ENCODE measurements around the gene OPN3.

The OPN3 gene

GRCh38 chr1:241640867-241641622, 876 bp upstream of the OPN3 start:
- Histone ChIP-seq H3K27me3 (ENCODE audit: low read depth) (no peaks in the 10 kb centered on the region), H3K4me1 (peaks cover 9% of the 10 kb centered on the region), H3K36me3 (replicated peaks) (peaks cover 4% of the 10 kb centered on the region; the same call in 1 of the 2 replicates), H3K4me3 (no peak overlapping the region; the same call in 1 of the 2 replicates), H3K9me3 (0 out of 2 replicates have a peak, but pooled peaks cover 2% of the 10 kb centered on the region)
- in situ Hi-C loops (cut with MboI; ENCODE audit: low sequenced_read_pairs) = no loop called here
- DNase-seq (ENCODE audit: low spot score in 2 of 2) = no peak

GRCh38 chr1:241639623-241640148, 483 bp downstream of the OPN3 start:
- peak; percentile 49 to 67 for DNase-seq (ENCODE audit: low spot score in 2 of 2)
- Histone ChIP-seq H3K9me3 (0 out of 2 replicates have a peak, but pooled peaks cover 2% of the 10 kb centered on the region), H3K4me3 (peak overlapping the region; percentile 64), H3K4me1 (peaks cover 9% of the 10 kb centered on the region), H3K27me3 (ENCODE audit: low read depth) (no peaks in the 10 kb centered on the region), H3K36me3 (replicated peaks) (peaks cover 15% of the 10 kb centered on the region)
- in situ Hi-C loops (cut with MboI; ENCODE audit: low sequenced_read_pairs) = no loop called here

- no peaks in the 10 kb centered on the region for H3K27me3 ChIP-seq (ENCODE audit: low read depth)
- no peak for DNase-seq (ENCODE audit: low spot score in 2 of 2)
- in situ Hi-C loops (cut with MboI; ENCODE audit: low sequenced_read_pairs) = no loop called here
- 0 out of 2 replicates have a peak, but pooled peaks cover 2% of the 10 kb centered on the region for H3K9me3 ChIP-seq
- H3K36me3 ChIP-seq (replicated peaks) = peaks cover 19% of the 10 kb centered on the region
- H3K4me1 ChIP-seq = peaks cover 9% of the 10 kb centered on the region
- peak overlapping the region; percentile 64 for H3K4me3 ChIP-seq
Observed at GRCh38 chr1:241638909-241639622, 1.1 kb downstream of the OPN3 start.

GRCh38 chr1:241638099-241638682, 2.0 kb downstream of the OPN3 start:
- Histone ChIP-seq H3K27me3 (ENCODE audit: low read depth) (no peaks in the 10 kb centered on the region), H3K4me3 (peak overlapping the region; percentile 64), H3K9me3 (0 out of 2 replicates have a peak, but pooled peaks cover 2% of the 10 kb centered on the region), H3K36me3 (replicated peaks) (peaks cover 19% of the 10 kb centered on the region), H3K4me1 (peaks cover 9% of the 10 kb centered on the region)
- in situ Hi-C loops (cut with MboI; ENCODE audit: low sequenced_read_pairs) = no loop called here
- DNase-seq (ENCODE audit: low spot score in 2 of 2) = peak; percentile 16 to 22

- Histone ChIP-seq H3K36me3 (replicated peaks) (peaks cover 19% of the 10 kb centered on the region), H3K9me3 (0 out of 2 replicates have a peak, but pooled peaks cover 2% of the 10 kb centered on the region), H3K4me1 (peaks cover 9% of the 10 kb centered on the region), H3K27me3 (ENCODE audit: low read depth) (no peaks in the 10 kb centered on the region), H3K4me3 (peak overlapping the region; percentile 64)
- DNase-seq (ENCODE audit: low spot score in 2 of 2) = peak in 1 of 2 experiments; percentile 9
- in situ Hi-C loops (cut with MboI; ENCODE audit: low sequenced_read_pairs) = no loop called here
Observed at GRCh38 chr1:241637604-241638003, 2.6 kb downstream of the OPN3 start.

GRCh38 chr1:241637046-241637590, 3.1 kb downstream of the OPN3 start:
- peaks cover 19% of the 10 kb centered on the region for H3K36me3 ChIP-seq (replicated peaks)
- H3K4me1 ChIP-seq = peaks cover 9% of the 10 kb centered on the region
- 0 out of 2 replicates have a peak, but pooled peaks cover 2% of the 10 kb centered on the region for H3K9me3 ChIP-seq
- no peak overlapping the region for H3K4me3 ChIP-seq
- in situ Hi-C loops (cut with MboI; ENCODE audit: low sequenced_read_pairs) = no loop called here
- no peaks in the 10 kb centered on the region for H3K27me3 ChIP-seq (ENCODE audit: low read depth)
- no peak for DNase-seq (ENCODE audit: low spot score in 2 of 2)

GRCh38 chr1:241636291-241636690, 3.9 kb downstream of the OPN3 start:
- peaks cover 9% of the 10 kb centered on the region for H3K4me1 ChIP-seq
- in situ Hi-C loops (cut with MboI; ENCODE audit: low sequenced_read_pairs) = no loop called here
- no peak overlapping the region for H3K4me3 ChIP-seq
- peaks cover 19% of the 10 kb centered on the region for H3K36me3 ChIP-seq (replicated peaks)
- H3K9me3 ChIP-seq = 0 out of 2 replicates have a peak, but pooled peaks cover 2% of the 10 kb centered on the region
- DNase-seq (ENCODE audit: low spot score in 2 of 2) = no peak
- H3K27me3 ChIP-seq (ENCODE audit: low read depth) = no peaks in the 10 kb centered on the region

GRCh38 chr1:241635556-241636152, 4.5 kb downstream of the OPN3 start:
- Histone ChIP-seq H3K36me3 (replicated peaks) (peaks cover 19% of the 10 kb centered on the region), H3K9me3 (0 out of 2 replicates have a peak, but pooled peaks cover 1% of the 10 kb centered on the region), H3K4me1 (peaks cover 9% of the 10 kb centered on the region), H3K4me3 (no peak overlapping the region), H3K27me3 (ENCODE audit: low read depth) (no peaks in the 10 kb centered on the region)
- in situ Hi-C loops (cut with MboI; ENCODE audit: low sequenced_read_pairs) = no loop called here
- DNase-seq (ENCODE audit: low spot score in 2 of 2) = no peak

- peaks cover 6% of the 10 kb centered on the region for H3K4me1 ChIP-seq
- DNase-seq (ENCODE audit: low spot score in 2 of 2) = no peak
- in situ Hi-C loops (cut with MboI; ENCODE audit: low sequenced_read_pairs) = no loop called here
- H3K27me3 ChIP-seq (ENCODE audit: low read depth) = no peaks in the 10 kb centered on the region
- H3K9me3 ChIP-seq = no peaks in the 10 kb centered on the region
- H3K4me3 ChIP-seq = no peak overlapping the region
- H3K36me3 ChIP-seq (replicated peaks) = peaks cover 19% of the 10 kb centered on the region
Observed at GRCh38 chr1:241632987-241633386, 7.2 kb downstream of the OPN3 start.

GRCh38 chr1:241631674-241632073, 8.5 kb downstream of the OPN3 start:
- H3K36me3 ChIP-seq (replicated peaks) = peaks cover 28% of the 10 kb centered on the region
- no peaks in the 10 kb centered on the region for H3K9me3 ChIP-seq
- DNase-seq (ENCODE audit: low spot score in 2 of 2) = no peak
- no peaks in the 10 kb centered on the region for H3K27me3 ChIP-seq (ENCODE audit: low read depth)
- in situ Hi-C loops (cut with MboI; ENCODE audit: low sequenced_read_pairs) = no loop called here
- H3K4me3 ChIP-seq = no peak overlapping the region
- H3K4me1 ChIP-seq = no peaks in the 10 kb centered on the region

GRCh38 chr1:241630899-241631298, 9.3 kb downstream of the OPN3 start:
- in situ Hi-C loops (cut with MboI; ENCODE audit: low sequenced_read_pairs) = no loop called here
- no peaks in the 10 kb centered on the region for H3K4me1 ChIP-seq
- H3K9me3 ChIP-seq = no peaks in the 10 kb centered on the region
- DNase-seq (ENCODE audit: low spot score in 2 of 2) = no peak
- H3K27me3 ChIP-seq (ENCODE audit: low read depth) = no peaks in the 10 kb centered on the region
- H3K4me3 ChIP-seq = no peak overlapping the region
- H3K36me3 ChIP-seq (replicated peaks) = peaks cover 27% of the 10 kb centered on the region

GRCh38 chr1:241630476-241630875, 9.7 kb downstream of the OPN3 start:
- Histone ChIP-seq H3K4me1 (no peaks in the 10 kb centered on the region), H3K4me3 (no peak overlapping the region), H3K9me3 (no peaks in the 10 kb centered on the region), H3K27me3 (ENCODE audit: low read depth) (no peaks in the 10 kb centered on the region), H3K36me3 (replicated peaks) (peaks cover 23% of the 10 kb centered on the region)
- DNase-seq (ENCODE audit: low spot score in 2 of 2) = no peak
- in situ Hi-C loops (cut with MboI; ENCODE audit: low sequenced_read_pairs) = no loop called here

- H3K9me3 ChIP-seq = no peaks in the 10 kb centered on the region
- no peaks in the 10 kb centered on the region for H3K27me3 ChIP-seq (ENCODE audit: low read depth)
- no peak overlapping the region for H3K4me3 ChIP-seq
- in situ Hi-C loops (cut with MboI; ENCODE audit: low sequenced_read_pairs) = no loop called here
- H3K4me1 ChIP-seq = no peaks in the 10 kb centered on the region
- H3K36me3 ChIP-seq (replicated peaks) = peaks cover 20% of the 10 kb centered on the region
- no peak for DNase-seq (ENCODE audit: low spot score in 2 of 2)
Observed at GRCh38 chr1:241630005-241630404, 10.2 kb downstream of the OPN3 start.

Data from HAP-1 (cell line).